Right cardiac atrium (tissue), 5 donors: ENCODE data around the gene JAKMIP2. TPM values are rescaled to one million over a fixed set of nuclear protein-coding genes. Genes with fewer than 3 reads are reported as not detected.
"Not testable (repeated sequence)": the region's sequence is repeated elsewhere in the genome, so short reads cannot be mapped to it uniquely, and the experiment has no call there.

Experiments used
- ATAC-seq, 2 donors: fragments of 200-7000 bp; cut with Tn5 transposase; one replicate each; pipeline versions ENCODE4 v1.8.0 to v1.9.1; 2020; ENCODE audit warnings: moderate library complexity in 2 of 2, mild to moderate bottlenecking in 1 of 2
- DNase-seq, 3 donors: peaks; one replicate each; pipeline ENCODE4 v3.0.0-alpha.2; 2020
- H3K27ac ChIP-seq: one replicate; pipeline ENCODE4 v1.5.1; 2013; ENCODE audit warnings: mild to moderate bottlenecking, low read length, control low read depth, moderate library complexity
- H3K27me3 ChIP-seq: one replicate; pipeline ENCODE4 v1.6.1; 2013; ENCODE audit not compliant: control insufficient read depth, insufficient read depth
- H3K4me1 ChIP-seq: one replicate; pipeline ENCODE4 v1.6.1; 2013; ENCODE audit warnings: low read length; ENCODE audit not compliant: control insufficient read depth, insufficient read depth
- H3K4me3 ChIP-seq: one replicate; pipeline ENCODE4 v1.5.1; 2013; ENCODE audit warnings: low read length, control low read depth
- H3K9me3 ChIP-seq: one replicate; pipeline ENCODE4 v1.6.1; 2013; ENCODE audit warnings: low read length; ENCODE audit not compliant: control insufficient read depth
- WGBS: extraction: QIAGEN DNeasy Blood & Tissue Kit; methylation state at CpG from one replicate; pipeline ENCODE4 v1.1.7; 2013; 5-methylcytosine and 5-hydroxymethylcytosine counted together
- intact Hi-C, 4 donors: fragments of 100-400 bp; cut with DNase I; formaldehyde crosslinking; loops; one replicate each; pipeline versions ENCODE4 v1.11.0 to v1.14.0; 2022 to 2023
- polyA plus RNA-seq: library from polyadenylated mRNA; stranded (reverse); fragments of 200-250 nt; gene quantifications from one replicate; pipeline ENCODE4 v1.2.3, GENCODE V29; 2013
- total RNA-seq, 4 donors: library from RNA; stranded (reverse); fragmentation: NEBNext Ultra II Directional; extraction: Animal tissue kit (Norgen Biotek cat#: 25700); gene quantifications; one replicate each; pipeline ENCODE4 v1.2.1, GENCODE V29; 2021
- donor health status: healthy with polysubstance abuse.
- donor health status: DM: no; HTN: yes; CAD: no.
- donor health status: DM: no; HTN: no; CAD: no.
- donor health status: DM: no; HTN: yes; CAD: no; lungs with severe emphysema.
- donor health status: DM: yes; HTN: yes; CAD: no.

JAKMIP2 gene
- total and polyA plus RNA-seq, 5 donors, result 0.32 to 1.3 (median 0.88) TPM

DNA sequence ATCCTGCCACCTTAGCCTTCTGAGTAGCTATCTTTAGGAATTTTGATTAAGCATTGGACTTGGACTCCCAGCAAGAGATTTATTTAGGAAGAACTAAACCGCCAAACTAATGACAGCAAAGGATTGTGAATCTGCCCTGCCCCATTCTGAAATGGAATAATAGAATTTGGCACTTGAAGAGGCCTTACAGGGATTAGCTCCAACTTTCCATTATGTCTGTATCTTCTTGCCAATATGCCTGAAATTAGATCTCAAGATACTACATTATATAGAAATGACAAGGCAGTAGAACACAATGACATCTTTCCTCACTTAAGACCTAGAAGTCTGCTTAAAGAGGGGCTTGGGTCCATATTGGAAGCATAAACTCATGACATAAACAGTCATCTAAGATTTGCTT lies 195.7 kb downstream of the JAKMIP2 start:
- Histone ChIP-seq H3K9me3 (no peaks in the 10 kb centered on the region), H3K27me3 (no peaks in the 10 kb centered on the region), H3K27ac (no peak overlapping the region), H3K4me1 (no peaks in the 10 kb centered on the region), H3K4me3 (no peak overlapping the region)
- intact Hi-C loops, result no loop called here
- no peak for DNase-seq
- WGBS, result 85% methylated on average over 1 of the region's 1 CpG
- no peak for ATAC-seq

DNA sequence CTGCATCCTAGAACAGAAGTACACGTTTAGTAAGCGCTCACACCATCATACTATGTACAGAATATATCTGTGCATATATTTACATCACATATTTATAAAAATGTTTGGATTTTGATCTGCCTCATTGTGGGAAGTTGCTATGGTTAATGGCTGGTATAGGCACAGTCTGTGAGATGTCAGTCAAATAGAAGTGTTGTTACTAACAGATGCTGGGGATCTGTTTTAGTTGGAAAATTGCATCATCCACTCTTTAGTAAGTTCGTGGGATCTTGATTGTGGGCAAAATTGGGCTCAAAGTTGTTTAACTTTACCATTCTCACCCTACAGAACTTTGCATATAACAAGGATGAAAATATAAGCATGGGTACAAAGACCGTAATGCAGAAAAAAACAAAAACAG lies 196.3 kb downstream of the JAKMIP2 start:
- H3K9me3 ChIP-seq, result no peaks in the 10 kb centered on the region
- 83% methylated on average over 4 of the region's 4 CpGs for WGBS
- ATAC-seq, result no peak
- H3K4me3 ChIP-seq, result no peak overlapping the region
- no peaks in the 10 kb centered on the region for H3K27me3 ChIP-seq
- intact Hi-C loops, result no loop called here
- H3K4me1 ChIP-seq, result no peaks in the 10 kb centered on the region
- no peak overlapping the region for H3K27ac ChIP-seq
- no peak for DNase-seq

- intact Hi-C loops, H3K9me3 ChIP-seq, DNase-seq, H3K27ac ChIP-seq, H3K27me3 ChIP-seq, ATAC-seq, H3K4me1 ChIP-seq, H3K4me3 ChIP-seq: not testable (repeated sequence)
- WGBS, result 72% methylated on average over 6 of the region's 6 CpGs
Observed at GRCh38 chr5:147582272-147582671, 200.3 kb downstream of the JAKMIP2 start.

GRCh38 chr5:147580418-147580817 lies 202.1 kb downstream of the JAKMIP2 start:
- WGBS, result 93% methylated on average over 7 of the region's 7 CpGs
- H3K9me3 ChIP-seq, H3K27ac ChIP-seq, DNase-seq, H3K27me3 ChIP-seq, H3K4me3 ChIP-seq, H3K4me1 ChIP-seq, ATAC-seq, intact Hi-C loops: not testable (repeated sequence)

GRCh38 chr5:147578228-147579024 lies 204.1 kb downstream of the JAKMIP2 start:
- H3K9me3 ChIP-seq, result no peaks in the 10 kb centered on the region
- no peaks in the 10 kb centered on the region for H3K4me1 ChIP-seq
- 26% methylated on average over 8 of the region's 8 CpGs for WGBS
- intact Hi-C loops, result loop anchor here (5.0 to 10.0 kb wide), 5 partner anchors 126 to 356 kb away; no protein-coding TSS in a partner anchor
- DNase-seq (no peak), ATAC-seq (no peak)
- peak overlapping the region; percentile 9 for H3K4me3 ChIP-seq
- no peak overlapping the region for H3K27ac ChIP-seq
- no peaks in the 10 kb centered on the region for H3K27me3 ChIP-seq

GRCh38 chr5:147576646-147577535 lies 205.6 kb downstream of the JAKMIP2 start:
- H3K27me3 ChIP-seq, result no peaks in the 10 kb centered on the region

GRCh38 chr5:147575598-147575997 lies 206.9 kb downstream of the JAKMIP2 start:
- no peak overlapping the region for H3K4me3 ChIP-seq
- intact Hi-C loops, result loop anchor here (5.0 to 10.0 kb wide), 5 partner anchors 123 to 353 kb away; no protein-coding TSS in a partner anchor
- no peaks in the 10 kb centered on the region for H3K4me1 ChIP-seq
- no peak for DNase-seq
- H3K27ac ChIP-seq, result no peak overlapping the region
- ATAC-seq, result no peak
- WGBS, result 95% methylated on average over 4 of the region's 4 CpGs
- no peaks in the 10 kb centered on the region for H3K9me3 ChIP-seq
- H3K27me3 ChIP-seq, result no peaks in the 10 kb centered on the region

More at GRCh38 chr5:147576646-147577535, 205.6 kb downstream of the JAKMIP2 start:
- WGBS, result 41% methylated on average over 15 of the region's 15 CpGs
- Histone ChIP-seq H3K4me1 (no peaks in the 10 kb centered on the region), H3K27ac (no peak overlapping the region), H3K4me3 (no peak overlapping the region), H3K9me3 (no peaks in the 10 kb centered on the region)
- intact Hi-C loops, result loop anchor here (5.0 to 10.0 kb wide), 5 partner anchors 125 to 355 kb away; no protein-coding TSS in a partner anchor
- DNase-seq (peak; percentile 59 to 88 (median 84)), ATAC-seq (peak; percentile 51 to 65)

DNA sequence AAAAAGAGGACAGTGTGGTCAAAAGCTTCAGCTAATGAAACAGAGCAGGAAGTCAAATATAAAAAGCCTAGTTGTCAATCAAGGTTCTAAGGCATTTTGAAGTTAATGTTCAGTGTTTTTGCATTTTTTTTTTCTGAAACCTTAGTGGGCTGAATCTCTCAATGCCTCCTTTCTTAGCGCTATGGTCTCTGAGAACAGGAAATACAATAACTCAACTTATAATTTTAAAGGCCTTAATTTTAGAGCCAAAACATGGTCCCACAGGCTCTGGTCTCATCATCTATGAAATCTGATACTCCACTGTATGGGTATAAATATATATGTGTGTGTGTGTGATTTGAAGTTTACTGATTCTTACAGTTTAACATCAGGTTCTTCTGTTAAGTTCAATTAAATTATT lies 209.3 kb downstream of the JAKMIP2 start:
- Histone ChIP-seq H3K4me3 (no peak overlapping the region), H3K4me1 (no peaks in the 10 kb centered on the region), H3K9me3 (no peaks in the 10 kb centered on the region), H3K27me3 (no peaks in the 10 kb centered on the region), H3K27ac (no peak overlapping the region)
- WGBS, result 49% methylated on average over 1 of the region's 1 CpG
- intact Hi-C loops, result loop anchor here in 1 of 4 donors (10.0 kb wide), 2 partner anchors 178 to 348 kb away; no protein-coding TSS in a partner anchor
- no peak for DNase-seq
- no peak for ATAC-seq

DNA sequence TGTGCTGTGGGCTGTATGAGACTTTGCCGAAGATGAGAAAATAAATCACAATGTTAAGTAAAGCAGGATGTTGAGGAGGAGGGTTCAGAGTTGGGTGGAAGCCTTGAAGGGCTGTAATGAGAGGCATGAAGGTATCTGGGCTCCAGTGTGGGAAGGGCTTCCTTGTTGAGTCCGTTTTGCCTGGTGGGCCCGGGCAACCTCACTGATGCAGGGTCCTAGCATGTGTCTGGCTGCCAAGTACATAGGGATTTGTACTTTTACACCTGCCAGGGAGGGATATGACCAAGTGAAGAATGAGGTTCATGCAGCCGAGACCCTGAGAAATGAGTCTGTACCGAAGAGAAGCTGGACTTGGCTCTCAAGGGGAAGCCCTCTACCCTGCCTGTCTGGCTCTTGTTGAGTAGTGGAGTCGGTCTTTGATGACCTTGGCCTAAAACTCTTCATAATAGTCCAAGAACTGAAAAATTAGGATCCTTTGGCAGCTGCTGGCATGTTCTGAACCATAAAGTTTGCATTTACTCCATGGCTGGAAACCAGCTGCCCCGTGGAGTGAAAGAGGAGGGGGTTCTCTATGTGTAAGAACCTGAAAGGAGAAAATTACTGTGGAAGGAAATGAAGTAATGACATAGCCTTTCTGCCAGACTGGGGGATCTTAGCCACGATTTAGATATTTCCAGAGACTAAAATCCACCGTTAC lies 213.7 kb downstream of the JAKMIP2 start:
- Histone ChIP-seq H3K4me3 (no peak overlapping the region), H3K27ac (no peak overlapping the region), H3K27me3 (no peaks in the 10 kb centered on the region), H3K4me1 (no peaks in the 10 kb centered on the region), H3K9me3 (no peaks in the 10 kb centered on the region)
- DNase-seq (no peak), ATAC-seq (no peak)
- WGBS, result 76% methylated on average over 9 of the region's 9 CpGs
- intact Hi-C loops, result no loop called here

DNA sequence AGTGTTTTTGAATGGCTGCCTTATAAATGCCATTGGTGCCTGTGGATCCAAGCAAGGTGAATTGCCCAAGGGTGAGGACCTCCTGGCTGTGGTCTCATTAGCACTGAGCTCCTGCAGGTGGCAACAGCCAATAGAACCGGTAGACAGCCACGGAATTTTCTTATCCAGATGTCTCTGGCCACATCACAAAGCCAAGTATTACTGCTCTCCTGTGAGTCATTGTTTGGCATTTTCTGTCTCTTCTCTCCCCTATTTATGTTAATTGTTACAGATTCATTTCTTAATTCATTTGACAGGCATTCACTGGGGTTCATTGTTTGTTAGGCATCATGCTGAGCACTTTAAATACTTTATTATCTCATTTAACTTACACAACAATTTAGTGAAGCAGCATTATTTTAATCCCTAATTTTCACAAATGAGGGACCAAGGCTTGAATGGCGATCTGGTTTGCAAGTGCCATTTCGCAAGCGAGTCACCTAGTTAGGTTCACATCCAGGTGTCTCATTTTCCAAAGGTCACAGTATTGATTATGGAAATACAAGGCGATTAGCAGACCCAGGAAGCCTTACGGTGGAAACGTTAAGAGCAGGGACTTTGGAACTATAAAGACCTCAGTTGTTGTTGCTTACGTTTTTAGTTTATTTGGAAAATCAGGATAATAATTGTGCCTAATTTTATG lies 214.5 kb downstream of the JAKMIP2 start:
- Histone ChIP-seq H3K9me3 (no peaks in the 10 kb centered on the region), H3K4me1 (no peaks in the 10 kb centered on the region), H3K4me3 (no peak overlapping the region), H3K27ac (no peak overlapping the region), H3K27me3 (no peaks in the 10 kb centered on the region)
- intact Hi-C loops, result no loop called here
- DNase-seq (no peak), ATAC-seq (no peak)
- WGBS, result 74% methylated on average over 9 of the region's 9 CpGs
